SHP77 treated with DMSO at 0.1 percent for 48 hours (cell line): ENCODE data around the gene BORCS5.

Experiments used
- DNase-seq: peaks from one replicate; lab custom pipeline; 2025; lab: John Stamatoyannopoulos, UW

BORCS5 gene

DNA sequence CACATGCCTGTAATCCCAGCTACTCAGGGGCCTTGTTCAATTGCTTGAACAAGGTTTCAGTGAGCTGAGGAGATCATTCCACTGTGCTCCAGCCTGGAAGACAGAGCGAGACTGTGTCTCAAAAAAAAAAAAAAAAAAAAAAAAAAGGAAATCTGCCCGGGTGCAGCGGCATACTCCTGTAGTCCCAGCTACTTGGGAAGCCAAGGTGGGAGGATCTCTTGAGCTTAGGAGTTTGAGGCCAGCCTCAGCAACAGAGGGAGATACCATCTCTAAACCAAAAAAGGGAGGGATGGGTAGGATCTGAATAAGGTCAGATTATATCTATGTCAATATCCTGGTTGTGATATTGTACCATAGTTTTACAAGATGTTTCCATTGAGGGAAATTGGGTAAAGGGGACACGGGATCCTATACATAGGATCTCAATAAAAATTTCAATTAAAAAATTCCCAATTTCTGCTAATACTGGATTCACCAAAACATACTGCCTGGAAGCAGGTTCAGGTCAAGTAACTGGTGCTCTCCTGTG, 76.4 kb downstream of the BORCS5 start:
- no peak for DNase-seq

DNA sequence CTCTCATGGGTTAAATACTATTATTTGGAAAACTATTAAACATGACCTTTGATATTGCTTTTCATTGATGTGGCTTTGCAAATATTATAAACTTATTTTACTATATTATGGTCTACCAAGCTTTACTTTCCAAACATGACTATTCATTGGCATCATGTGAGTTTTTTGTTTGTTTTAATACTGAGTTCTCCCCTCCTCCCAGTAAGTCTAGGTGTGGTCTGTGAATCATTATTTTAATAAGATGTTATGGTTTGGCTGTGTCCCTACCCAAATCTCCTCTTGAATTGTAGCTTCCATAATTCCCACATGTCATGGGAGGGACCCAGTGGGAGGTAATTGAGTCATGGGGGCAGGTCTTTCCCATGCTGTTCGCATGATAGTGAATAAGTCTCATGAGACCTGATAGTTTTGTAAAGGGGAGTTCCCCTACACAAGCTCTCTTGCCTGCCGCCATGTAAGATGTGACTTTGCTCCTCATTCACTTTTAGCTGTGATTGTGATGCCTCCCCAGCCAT, 80.0 kb downstream of the BORCS5 start:
- DNase-seq, result no peak

DNA sequence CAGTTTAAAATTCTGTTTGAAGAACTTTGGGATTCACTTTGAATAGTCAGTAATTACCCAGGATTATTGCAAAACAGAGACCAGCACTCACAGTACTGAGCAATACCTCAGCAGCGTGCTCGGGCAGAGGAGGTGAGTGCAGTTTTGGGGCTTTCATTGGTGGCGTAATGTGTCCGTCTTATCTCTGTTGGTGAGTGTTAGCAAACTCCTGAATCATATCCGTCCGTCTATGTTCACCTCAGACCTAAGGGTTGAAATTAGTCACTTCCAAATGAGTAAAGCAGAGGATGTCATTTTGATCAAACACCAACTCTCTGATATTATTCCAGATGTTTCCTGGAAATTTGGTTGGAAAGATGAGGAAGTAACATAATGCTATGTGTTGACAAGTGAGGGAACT, 82.8 kb downstream of the BORCS5 start:
- DNase-seq, result no peak

- DNase-seq, result no peak
Measured at GRCh38 chr12:12440784-12441428, 84.0 kb downstream of the BORCS5 start.

DNA sequence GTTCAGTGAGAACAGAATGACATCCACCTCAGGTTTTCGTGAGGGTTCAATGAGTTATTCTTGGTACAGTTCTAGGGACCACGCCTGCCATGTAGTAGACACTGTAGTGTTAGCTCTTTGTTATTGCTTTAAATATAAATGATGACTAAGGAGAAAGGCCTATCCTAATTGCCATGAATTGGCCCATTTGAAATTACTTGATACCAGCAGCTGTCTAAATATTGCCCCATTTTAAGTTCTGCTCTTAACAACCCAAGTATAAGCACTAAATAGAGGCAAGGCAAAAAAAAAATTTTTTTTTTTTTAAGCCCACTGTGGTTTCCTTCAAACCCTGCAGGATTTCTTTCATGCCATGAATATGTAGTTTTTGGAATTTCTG, 84.5 kb downstream of the BORCS5 start:
- DNase-seq, result no peak

DNA sequence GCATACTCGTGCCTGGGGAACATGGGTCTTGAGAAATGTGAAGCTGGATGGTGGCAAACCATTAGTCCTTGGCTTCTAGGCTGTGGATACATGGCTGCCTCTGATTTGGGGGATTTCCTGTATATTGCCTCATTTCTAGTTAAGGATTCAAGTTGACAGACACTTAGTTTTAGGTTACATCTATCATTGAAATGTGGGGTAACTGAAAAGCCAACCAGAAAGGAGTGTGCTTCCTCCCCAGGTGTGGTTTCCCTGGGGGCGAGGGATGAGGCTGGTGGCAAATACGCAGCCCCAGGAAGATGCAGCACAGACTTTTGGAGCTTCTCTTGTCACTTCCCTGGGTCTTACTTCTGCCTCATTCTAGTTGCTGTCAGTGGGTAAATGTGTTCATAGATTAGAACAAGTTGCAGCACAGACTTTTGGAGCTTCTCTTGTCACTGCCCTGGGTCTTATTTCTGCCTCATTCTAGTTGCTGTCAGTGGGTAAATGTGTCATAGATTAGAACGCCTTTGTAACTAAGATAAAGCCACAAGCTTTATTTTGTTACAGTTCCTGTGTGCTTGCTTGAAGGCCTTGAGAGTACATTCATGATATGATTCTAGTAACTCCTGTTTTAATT, 85.1 kb downstream of the BORCS5 start:
- no peak for DNase-seq

- DNase-seq, result no peak
Measured at GRCh38 chr12:12442548-12443071, 85.7 kb downstream of the BORCS5 start.

- DNase-seq, result no peak
Measured at GRCh38 chr12:12443431-12443878, 86.6 kb downstream of the BORCS5 start.

DNA sequence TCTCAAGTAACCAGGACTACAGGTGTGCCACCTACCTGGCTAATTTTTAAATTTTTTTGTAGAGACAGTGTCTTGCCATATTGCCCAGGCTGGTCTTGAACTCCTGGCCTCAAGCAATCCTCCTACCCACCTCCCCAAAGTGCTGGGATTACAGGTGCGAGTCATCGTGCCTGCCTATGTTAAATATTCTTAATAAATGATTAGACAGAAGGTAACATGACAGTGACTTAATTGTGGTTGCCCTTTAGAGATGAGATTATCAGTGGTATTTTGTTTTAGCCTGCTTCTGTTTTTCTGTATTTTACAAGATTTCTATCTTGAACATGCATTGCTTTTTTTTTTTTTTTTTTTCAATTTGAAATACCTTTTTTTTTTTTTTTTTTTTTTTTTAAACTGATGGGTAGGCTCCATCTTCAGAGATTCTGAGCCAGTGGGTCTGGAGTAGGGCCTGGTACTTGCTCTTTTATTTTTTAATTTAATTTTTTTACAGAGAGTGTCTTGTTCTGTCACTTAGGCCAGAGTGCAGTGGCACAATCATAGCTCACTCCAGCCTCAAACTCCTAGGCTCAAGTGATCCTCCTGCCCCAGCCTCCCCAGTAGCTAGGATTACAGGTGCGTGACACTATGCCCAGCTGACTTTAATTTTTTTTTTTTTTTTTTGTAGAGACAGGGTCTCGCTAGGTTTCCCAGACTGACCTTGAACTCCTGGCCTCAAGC, 88.4 kb downstream of the BORCS5 start:
- DNase-seq, result no peak

DNA sequence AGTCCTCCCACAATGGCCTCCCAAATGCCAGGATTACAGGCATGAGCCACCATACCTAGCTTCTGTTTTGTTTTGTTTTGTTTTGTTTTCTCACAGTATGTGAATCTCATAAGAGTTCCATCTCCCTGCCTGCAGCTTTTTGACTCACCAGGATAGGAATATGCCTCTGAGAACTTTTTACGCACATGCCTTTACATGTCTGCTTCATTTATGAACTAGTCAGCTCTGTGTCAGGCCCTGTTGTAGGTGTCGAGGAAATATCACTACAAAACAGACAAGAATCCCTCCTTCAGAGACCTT, 89.0 kb downstream of the BORCS5 start:
- DNase-seq, result no peak

- no peak for DNase-seq
Measured at GRCh38 chr12:12446786-12447185, 89.9 kb downstream of the BORCS5 start.

DNA sequence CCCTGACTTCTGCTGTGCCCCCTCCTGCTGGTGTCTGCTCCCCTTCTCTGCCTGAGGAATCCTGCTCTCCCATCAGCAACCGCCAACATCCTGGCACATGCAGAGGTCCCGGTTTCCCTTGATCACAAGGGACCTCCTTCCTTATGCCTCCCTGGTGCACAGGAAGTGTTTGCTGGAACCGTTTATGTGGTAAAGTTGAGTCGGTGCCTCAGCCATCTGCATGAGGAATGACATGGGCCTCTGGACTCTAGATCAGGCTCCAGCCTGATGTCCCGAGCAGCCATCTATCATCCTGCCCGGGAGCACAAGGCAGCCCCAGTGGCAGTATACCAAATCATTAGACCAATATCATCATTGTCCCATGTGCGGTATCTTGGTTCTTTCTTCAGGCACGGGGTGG, 90.4 kb downstream of the BORCS5 start:
- DNase-seq, result no peak

DNA sequence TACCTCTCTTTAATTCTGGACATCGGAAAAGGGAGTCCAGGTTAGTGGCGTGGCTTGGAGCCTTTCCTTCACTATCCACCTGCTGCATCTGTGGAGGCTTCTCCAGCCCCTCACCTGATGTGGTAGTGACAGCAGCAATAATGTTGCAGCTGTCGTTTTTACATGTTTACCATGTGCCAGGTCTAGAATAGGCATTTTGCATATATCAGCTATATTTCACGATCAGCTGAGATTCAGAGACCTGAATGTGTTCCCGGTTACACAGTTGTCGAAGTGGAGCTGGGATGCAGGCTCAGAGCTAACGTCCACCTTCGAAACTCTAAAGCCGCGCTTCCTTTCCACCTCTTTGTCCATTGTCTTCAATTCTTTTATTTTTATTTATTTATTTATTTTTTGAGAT, 91.0 kb downstream of the BORCS5 start:
- DNase-seq, result no peak

- no peak for DNase-seq
Measured at GRCh38 chr12:12449533-12450025, 92.7 kb downstream of the BORCS5 start.

DNA sequence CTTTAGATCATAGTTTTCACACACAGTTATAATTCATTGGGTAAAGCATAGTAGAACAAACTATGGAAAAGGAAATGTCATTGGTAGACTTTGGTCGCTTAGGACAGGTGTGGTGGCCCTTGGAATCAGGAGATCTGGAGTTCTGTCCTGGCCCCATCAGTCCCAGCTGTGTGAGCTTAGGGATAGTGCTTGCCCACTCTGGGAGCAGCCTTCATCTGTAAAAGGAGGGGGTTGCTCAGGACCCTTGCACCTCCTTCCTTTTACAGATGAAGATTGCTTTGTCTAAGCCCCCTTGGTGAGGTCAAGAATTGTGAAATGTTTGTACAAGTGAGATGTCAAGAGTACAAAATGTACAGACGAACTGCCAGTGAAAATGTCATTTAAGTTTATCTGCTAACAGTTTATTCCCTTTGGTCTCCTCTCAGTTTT, 93.2 kb downstream of the BORCS5 start:
- DNase-seq, result no peak

- no peak for DNase-seq
Measured at GRCh38 chr12:12451098-12451497, 94.2 kb downstream of the BORCS5 start.

- DNase-seq, result no peak
Measured at GRCh38 chr12:12452326-12452902, 95.5 kb downstream of the BORCS5 start.

DNA sequence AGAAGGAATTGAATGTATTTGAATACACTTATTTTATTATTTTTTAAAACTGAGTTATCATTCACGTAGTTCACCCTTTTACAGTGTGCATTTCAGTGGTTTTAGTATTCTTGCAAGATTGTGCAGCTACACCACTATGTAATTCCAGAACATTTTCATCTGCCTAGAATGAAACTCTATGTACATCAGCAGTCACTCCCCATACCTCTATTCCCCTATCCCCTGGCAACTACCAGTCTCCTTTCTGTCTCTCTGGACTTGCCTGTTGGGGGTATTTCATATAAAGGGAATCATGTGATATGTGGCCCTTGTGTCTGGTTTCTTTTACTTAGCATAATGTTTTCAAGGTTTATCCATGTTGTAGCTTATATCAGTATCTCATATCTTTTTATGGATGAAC, 96.8 kb downstream of the BORCS5 start:
- DNase-seq, result no peak

DNA sequence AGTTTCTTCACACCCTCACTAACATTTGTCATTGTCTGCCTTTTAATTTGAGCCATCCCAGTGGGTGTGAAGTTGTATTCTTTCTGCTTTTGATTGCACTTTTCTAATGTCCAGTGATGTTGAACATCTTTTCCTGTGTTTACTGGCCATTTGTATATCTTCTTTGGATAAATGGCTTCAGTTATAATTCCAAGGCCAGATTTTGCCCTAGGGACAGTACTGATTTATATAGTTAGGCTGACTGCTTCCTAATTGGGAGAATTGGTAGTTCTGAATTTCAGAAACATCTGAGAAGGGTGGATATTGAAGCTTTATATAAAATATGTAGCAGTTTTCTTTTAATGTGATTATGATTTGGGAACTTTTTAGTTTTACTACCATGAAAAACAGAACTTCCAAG, 97.4 kb downstream of the BORCS5 start:
- no peak for DNase-seq

DNA sequence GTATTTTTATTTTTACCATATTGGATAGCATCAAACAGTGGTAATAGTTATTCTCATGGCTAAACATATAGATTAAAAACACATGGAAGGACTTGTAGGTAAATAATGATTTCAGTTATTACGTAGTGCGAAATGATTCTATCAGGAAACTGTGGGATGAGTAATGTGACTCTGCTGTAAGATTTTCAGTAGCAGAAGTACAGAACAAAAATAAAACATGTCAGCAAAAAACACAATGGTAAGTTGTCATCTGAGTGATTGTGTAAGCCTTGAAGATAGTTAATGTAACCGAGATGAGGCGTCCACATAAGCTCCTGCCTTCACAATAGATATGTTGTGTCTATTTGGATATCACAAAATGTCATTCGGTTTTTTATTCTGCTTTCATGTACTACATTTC, 99.8 kb downstream of the BORCS5 start:
- DNase-seq, result no peak

GRCh38 chr12:12460935-12461922, 104.4 kb downstream of the BORCS5 start:
- no peak for DNase-seq
